Caco-2 (cell line): Measurements from ENCODE around the gene RALGAPA1. TPM values are rescaled to one million over a fixed set of nuclear protein-coding genes. Genes with fewer than 3 reads are reported as not detected.
A peak's percentile ranks its signal among the peaks of the same experiment; 100 is the strongest.

Experiments used
- BruUV-seq: library from RNA; stranded (reverse); fragments of 400-500 nt; replicated peaks from 2 replicates; lab custom pipeline; 2021; lab: Mats Ljungman, UMichigan
- CTCF ChIA-PET: fragments of 300-600 bp; sonication (Branson Sonifier 250); formaldehyde crosslinking; loops from one replicate; lab custom pipeline; 2022; ENCODE audit warnings: antibody characterized with exemption; lab: Charles Lee
- POLR2A ChIA-PET: fragments of 300-600 bp; sonication (Branson Sonifier 250); formaldehyde crosslinking; loops from one replicate; lab custom pipeline; 2022; ENCODE audit warnings: antibody characterized with exemption; lab: Charles Lee
- DNase-seq, 2 experiments: peaks; one replicate each; pipeline versions ENCODE4 v3.0.0 to v3.0.0-alpha.2; 2020 to 2022
- H3K27me3 ChIP-seq: replicated peaks from 2 replicates; pipeline ENCODE4 v1.6.0; 2011; ENCODE audit warnings: low read length; ENCODE audit not compliant: control insufficient read depth, insufficient read depth
- H3K36me3 ChIP-seq: 2 replicates; pipeline ENCODE4 v1.5.1; 2011; ENCODE audit warnings: low read length; ENCODE audit not compliant: control insufficient read depth, insufficient read depth
- H3K4me1 ChIP-seq: fragments of 250-450 bp; sonication (Bioruptor Pico); 2 replicates; pipeline ENCODE4 v1.5.1; 2020; ENCODE audit warnings: mild to moderate bottlenecking
- H3K4me3 ChIP-seq: 2 replicates; pipeline ENCODE4 v1.5.1; 2011; ENCODE audit warnings: low read depth, mild to moderate bottlenecking, control low read depth, low read length
- H3K9me3 ChIP-seq: fragments of 250-450 bp; sonication (Bioruptor Pico); 2 replicates; pipeline ENCODE4 v1.5.1; 2020; ENCODE audit warnings: mild to moderate bottlenecking, moderate library complexity
- H3K27ac Mint-ChIP-seq: one replicate; pipeline ENCODE4 v1.8.0; 2022; ENCODE audit warnings: mixed read lengths; ENCODE audit not compliant: unreplicated experiment
- H3K27me3 Mint-ChIP-seq: one replicate; pipeline ENCODE4 v1.8.0; 2022; ENCODE audit warnings: mixed read lengths; ENCODE audit not compliant: insufficient read depth, unreplicated experiment
- H3K36me3 Mint-ChIP-seq: one replicate; pipeline ENCODE4 v1.8.0; 2022; ENCODE audit warnings: mild to moderate bottlenecking, mixed read lengths; ENCODE audit not compliant: insufficient read depth, unreplicated experiment
- H3K4me1 Mint-ChIP-seq: one replicate; pipeline ENCODE4 v1.8.0; 2022; ENCODE audit warnings: low read depth, mixed read lengths; ENCODE audit not compliant: unreplicated experiment
- H3K4me3 Mint-ChIP-seq: one replicate; pipeline ENCODE4 v1.8.0; 2022; ENCODE audit warnings: mild to moderate bottlenecking, moderate library complexity, mixed read lengths; ENCODE audit not compliant: unreplicated experiment
- H3K9me3 Mint-ChIP-seq: one replicate; pipeline ENCODE4 v1.8.0; 2022; ENCODE audit warnings: mixed read lengths; ENCODE audit not compliant: unreplicated experiment
- CTCF ChIP-seq, 2 experiments: fragments of 200-600 bp in 1 of 2; IDR thresholded peaks; 1 replicate in 1 of 2; 2 replicates in 1 of 2; pipeline versions ENCODE4 v1.5.1 to v1.8.0; 2011 to 2022; ENCODE audit warnings: antibody characterized with exemption in 1 of 2, control low read depth in 1 of 2, inconsistent platforms in 1 of 2, low read depth in 1 of 2, low read length in 1 of 2, mild to moderate bottlenecking in 1 of 2, moderate library complexity in 1 of 2; ENCODE audit not compliant: insufficient read depth in 1 of 2, severe bottlenecking in 1 of 2, unreplicated experiment in 1 of 2
- intact Hi-C: fragments of 100-400 bp; cut with micrococcal nuclease; formaldehyde crosslinking; loops from one replicate; pipeline ENCODE4 v1.10.0; 2022; ENCODE audit not compliant: unreplicated experiment
- total RNA-seq: library from RNA; stranded (reverse); gene quantifications from 2 replicates; pipeline ENCODE4 v1.2.3, GENCODE V29; 2022

Gene RALGAPA1
- total RNA-seq, 1 experiment from 2014 or later = 28.9 TPM

GRCh38 chr14:35822501-35822900 lies 13.4 kb upstream of the RALGAPA1 start:
- H3K9me3 Mint-ChIP-seq = no peaks in the 10 kb centered on the region
- POLR2A ChIA-PET = no interaction called here
- BruUV-seq = no TSS peak
- no peak for TF ChIP-seq CTCF (IDR thresholded peaks at IDR 0.05; ENCODE audit: insufficient read depth in 1 of 2, low read depth in 1 of 2, low read length in 1 of 2, severe bottlenecking in 1 of 2, unreplicated experiment in 1 of 2)
- Histone ChIP-seq H3K4me1 (peaks cover 2% of the 10 kb centered on the region; the same call in 1 of the 2 replicates), H3K27me3 (no peaks in the 10 kb centered on the region), H3K9me3 (no peaks in the 10 kb centered on the region), H3K36me3 (no peaks in the 10 kb centered on the region), H3K4me3 (no peak overlapping the region)
- CTCF ChIA-PET = interaction anchor here (1.0 kb wide), 1 partner anchor 289 kb away, joined by 4 read pairs; the partner anchor contains the start of gene INSM2
- H3K36me3 Mint-ChIP-seq = peaks cover 9% of the 10 kb centered on the region
- no peak overlapping the region for H3K4me3 Mint-ChIP-seq
- intact Hi-C loops = no loop called here
- peaks cover 3% of the 10 kb centered on the region for H3K27me3 Mint-ChIP-seq
- no peak for DNase-seq
- H3K27ac Mint-ChIP-seq = no peak overlapping the region
- H3K4me1 Mint-ChIP-seq = peaks cover under 1% of the 10 kb centered on the region

GRCh38 chr14:35821564-35822411 lies 12.7 kb upstream of the RALGAPA1 start:
- peak in 1 of 2 experiments; percentile 41 for DNase-seq

More at GRCh38 chr14:35821564-35822411, 12.7 kb upstream of the RALGAPA1 start:
- ChIA-PET CTCF (interaction anchor here (1.0 kb wide), 1 partner anchor 288 kb away, joined by 4 read pairs; the partner anchor contains the start of gene INSM2), POLR2A (no interaction called here)
- intact Hi-C loops = no loop called here
- Mint-ChIP-seq H3K27me3 (peaks cover 3% of the 10 kb centered on the region), H3K36me3 (peaks cover 9% of the 10 kb centered on the region), H3K4me1 (no peaks in the 10 kb centered on the region), H3K27ac (no peak overlapping the region), H3K4me3 (no peak overlapping the region), H3K9me3 (no peaks in the 10 kb centered on the region)
- Histone ChIP-seq H3K4me1 (no peaks in the 10 kb centered on the region), H3K4me3 (no peak overlapping the region), H3K36me3 (no peaks in the 10 kb centered on the region), H3K27me3 (no peaks in the 10 kb centered on the region), H3K9me3 (no peaks in the 10 kb centered on the region)
- BruUV-seq = no TSS peak
- peak; percentile 68 to 73 for TF ChIP-seq CTCF (IDR thresholded peaks at IDR 0.05; ENCODE audit: insufficient read depth in 1 of 2, low read depth in 1 of 2, low read length in 1 of 2, severe bottlenecking in 1 of 2, unreplicated experiment in 1 of 2)
